ENCODE results near the gene MIAT.

Gene MIAT

GRCh38 chr22:26634189-26634588, 23.2 kb upstream of the MIAT start:
- DNase-seq, result no peak
- no peaks in the 10 kb centered on the region for H3K27me3 ChIP-seq (ENCODE audit: insufficient read depth, low read depth, severe bottlenecking)
- no peak overlapping the region for H3K4me3 ChIP-seq (ENCODE audit: low read depth, low read length)
- no peaks in the 10 kb centered on the region for H3K9me3 ChIP-seq (ENCODE audit: severe bottlenecking)
- no peak overlapping the region for H3K27ac ChIP-seq
- no peak for TF ChIP-seq CTCF (IDR thresholded peaks at IDR 0.05; ENCODE audit: low read depth, low read length)
- H3K36me3 ChIP-seq, result no peaks in the 10 kb centered on the region

GRCh38 chr22:26635117-26635516, 22.3 kb upstream of the MIAT start:
- Histone ChIP-seq H3K27me3 (ENCODE audit: insufficient read depth, low read depth, severe bottlenecking) (no peaks in the 10 kb centered on the region), H3K36me3 (no peaks in the 10 kb centered on the region), H3K4me3 (ENCODE audit: low read depth, low read length) (no peak overlapping the region), H3K9me3 (ENCODE audit: severe bottlenecking) (no peaks in the 10 kb centered on the region), H3K27ac (no peak overlapping the region)
- no peak for DNase-seq
- TF ChIP-seq CTCF (IDR thresholded peaks at IDR 0.05; ENCODE audit: low read depth, low read length), result no peak

GRCh38 chr22:26636296-26636695, 21.1 kb upstream of the MIAT start:
- H3K36me3 ChIP-seq, result no peaks in the 10 kb centered on the region
- no peak overlapping the region for H3K27ac ChIP-seq
- no peak for TF ChIP-seq CTCF (IDR thresholded peaks at IDR 0.05; ENCODE audit: low read depth, low read length)
- H3K9me3 ChIP-seq (ENCODE audit: severe bottlenecking), result no peaks in the 10 kb centered on the region
- H3K27me3 ChIP-seq (ENCODE audit: insufficient read depth, low read depth, severe bottlenecking), result no peaks in the 10 kb centered on the region
- H3K4me3 ChIP-seq (ENCODE audit: low read depth, low read length), result no peak overlapping the region
- DNase-seq, result no peak

- H3K9me3 ChIP-seq (ENCODE audit: severe bottlenecking), result no peaks in the 10 kb centered on the region
- no peaks in the 10 kb centered on the region for H3K27me3 ChIP-seq (ENCODE audit: insufficient read depth, low read depth, severe bottlenecking)
- no peak overlapping the region for H3K27ac ChIP-seq
- 0 out of 2 replicates have a peak, but pooled peaks have one; percentile 19 for TF ChIP-seq CTCF (IDR thresholded peaks at IDR 0.05; ENCODE audit: low read depth, low read length)
- no peak overlapping the region for H3K4me3 ChIP-seq (ENCODE audit: low read depth, low read length)
- H3K36me3 ChIP-seq, result no peaks in the 10 kb centered on the region
- no peak for DNase-seq
These were observed 14.6 kb upstream of the MIAT start for GRCh38 chr22:26642465-26643417.

- H3K27ac ChIP-seq, result no peak overlapping the region
- H3K36me3 ChIP-seq, result no peaks in the 10 kb centered on the region
- H3K4me3 ChIP-seq (ENCODE audit: low read depth, low read length), result no peak overlapping the region
- H3K9me3 ChIP-seq (ENCODE audit: severe bottlenecking), result no peaks in the 10 kb centered on the region
- DNase-seq, result no peak
- no peaks in the 10 kb centered on the region for H3K27me3 ChIP-seq (ENCODE audit: insufficient read depth, low read depth, severe bottlenecking)
- no peak for TF ChIP-seq CTCF (IDR thresholded peaks at IDR 0.05; ENCODE audit: low read depth, low read length)
These were observed 13.8 kb upstream of the MIAT start for GRCh38 chr22:26643418-26644100.

Measured in WERI-Rb-1 (cell line).